CD4-positive, alpha-beta T cell (primary cell): ENCODE data around the gene CLK3. TPM values are rescaled to one million over a fixed set of nuclear protein-coding genes. Genes with fewer than 3 reads are reported as not detected.

Experiments
- ATAC-seq: fragments of 200-7000 bp; cut with Tn5 transposase; one replicate; pipeline ENCODE4 v1.10.0; 2022; ENCODE audit warnings: mild to moderate bottlenecking; ENCODE audit not compliant: poor library complexity
- CTCF ChIA-PET: fragments of 350-600 bp; sonication (Branson Sonifier 250); formaldehyde crosslinking; loops from one replicate; lab custom pipeline; 2021; ENCODE audit warnings: antibody characterized with exemption, inconsistent platforms; lab: Charles Lee
- POLR2A ChIA-PET: fragments of 350-600 bp; sonication (Branson Sonifier 250); formaldehyde crosslinking; loops from one replicate; lab custom pipeline; 2021; ENCODE audit warnings: antibody characterized with exemption, inconsistent platforms; lab: Charles Lee
- DNase-seq, 14 experiments: peaks; one replicate each; pipeline ENCODE4 v3.0.0-alpha.2; 2013 to 2020; ENCODE audit warnings: mixed read lengths in 2 of 14
- H3K27ac ChIP-seq, 2 donors: one replicate each; pipeline versions ENCODE4 v1.5.1 to v1.7.0; 2013; ENCODE audit warnings: low read length in 2 of 2, low read depth in 1 of 2, mild to moderate bottlenecking in 1 of 2
- H3K27me3 ChIP-seq, 2 experiments: 1 replicate in 1 of 2; 2 replicates in 1 of 2; pipeline versions ENCODE4 v1.6.1 to v1.7.0; 2013; ENCODE audit warnings: low read length in 2 of 2, control low read depth in 1 of 2, mild to moderate bottlenecking in 1 of 2, moderate library complexity in 1 of 2; ENCODE audit not compliant: insufficient read depth in 2 of 2, control insufficient read depth in 1 of 2
- H3K36me3 ChIP-seq: one replicate; pipeline ENCODE4 v1.6.1; 2013; ENCODE audit warnings: low read length, control low read depth; ENCODE audit not compliant: insufficient read depth
- H3K4me1 ChIP-seq: one replicate; pipeline ENCODE4 v1.6.1; 2013; ENCODE audit warnings: low read length, control low read depth; ENCODE audit not compliant: insufficient read depth
- H3K4me3 ChIP-seq: one replicate; pipeline ENCODE4 v1.5.1; 2013; ENCODE audit warnings: mild to moderate bottlenecking, low read length, moderate library complexity
- H3K9me3 ChIP-seq, 2 experiments: 1 replicate in 1 of 2; 2 replicates in 1 of 2; pipeline versions ENCODE4 v1.6.1 to v1.7.0; 2013; ENCODE audit warnings: low read length in 2 of 2, mild to moderate bottlenecking in 2 of 2, control low read depth in 1 of 2, moderate library complexity in 1 of 2; ENCODE audit not compliant: control insufficient read depth in 1 of 2, insufficient read depth in 1 of 2
- H3K27ac Mint-ChIP-seq: one replicate; pipeline ENCODE4 v1.8.0; 2020; ENCODE audit warnings: mixed read lengths
- H3K27me3 Mint-ChIP-seq: one replicate; pipeline ENCODE4 v1.8.0; 2021; ENCODE audit warnings: mixed read lengths
- H3K36me3 Mint-ChIP-seq: one replicate; pipeline ENCODE4 v1.8.0; 2021; ENCODE audit warnings: low read depth, mixed read lengths
- H3K4me1 Mint-ChIP-seq: one replicate; pipeline ENCODE4 v1.8.0; 2021; ENCODE audit warnings: low read depth, mixed read lengths
- H3K4me3 Mint-ChIP-seq: one replicate; pipeline ENCODE4 v1.8.0; 2020; ENCODE audit warnings: mild to moderate bottlenecking, mixed read lengths
- H3K9me3 Mint-ChIP-seq: one replicate; pipeline ENCODE4 v1.8.0; 2020; ENCODE audit warnings: mixed read lengths
- CTCF ChIP-seq: fragments of 200-600 bp; IDR thresholded peaks from one replicate; pipeline ENCODE4 v1.8.0; 2022; ENCODE audit warnings: antibody characterized with exemption, mild to moderate bottlenecking
- intact Hi-C, 2 experiments: fragments of 100-400 bp; cut with DNase I in 1 of 2; cut with micrococcal nuclease in 1 of 2; formaldehyde crosslinking; loops; one replicate each; pipeline versions ENCODE4 v1.15.1 to v1.9.0; 2023 to 2025; cut with DNase I, micrococcal nuclease
- total RNA-seq, 174 experiments: library from RNA in 2 of 174; stranded (reverse) in 2 of 174; gene quantifications; one replicate each; pipeline ENCODE4 v1.2.3 and lab custom pipeline; 2021 to 2026

CLK3 gene
- total RNA-seq, 2 experiments from 2014 or later, result 275 to 293 TPM

GRCh38 chr15:74598126-74598842, 17.4 kb upstream of the CLK3 start:
- DNase-seq, result peak; percentile 67 to 91 (median 82)
- peak overlapping the region; percentile 65 for H3K4me3 ChIP-seq
- TF ChIP-seq CTCF, result no peak
- peaks cover 32% of the 10 kb centered on the region for H3K36me3 Mint-ChIP-seq
- H3K9me3 ChIP-seq, result no peaks in the 10 kb centered on the region
- intact Hi-C loops, result loop anchor here (1.0 to 2.0 kb wide), 3 partner anchors 15 to 137 kb away; partner anchors contain the start of gene UBL7 (in 1 of the 2)
- H3K4me1 ChIP-seq, result peaks cover 19% of the 10 kb centered on the region
- peak; percentile 97 for ATAC-seq
- peaks cover 15% of the 10 kb centered on the region for H3K36me3 ChIP-seq
- no peaks in the 10 kb centered on the region for H3K9me3 Mint-ChIP-seq
- POLR2A ChIA-PET, result interaction anchor here (0.6 to 2.9 kb wide), 7 partner anchors 14 to 58 kb away, joined by 3 to 44 read pairs (median 4); partner anchors contain the start of gene CLK3
- H3K27me3 ChIP-seq, result no peaks in the 10 kb centered on the region
- H3K4me1 Mint-ChIP-seq, result peaks cover 20% of the 10 kb centered on the region
- peak overlapping the region; percentile 94 for H3K27ac Mint-ChIP-seq
- CTCF ChIA-PET, result interaction anchor here (0.8 to 1.2 kb wide), 3 partner anchors 16 to 194 kb away, joined by 3 read pairs; no protein-coding TSS in a partner anchor
- no peaks in the 10 kb centered on the region for H3K27me3 Mint-ChIP-seq
- H3K27ac ChIP-seq, result peak overlapping the region; percentile 66 to 76
- peak overlapping the region; percentile 99 for H3K4me3 Mint-ChIP-seq

GRCh38 chr15:74599156-74599555, 16.5 kb upstream of the CLK3 start:
- H3K4me3 Mint-ChIP-seq, result peak overlapping the region; percentile 99
- H3K4me1 Mint-ChIP-seq, result peaks cover 20% of the 10 kb centered on the region
- DNase-seq (no peak), ATAC-seq (no peak)
- peaks cover 26% of the 10 kb centered on the region for H3K36me3 Mint-ChIP-seq
- ChIA-PET CTCF (interaction anchor here (1.2 kb wide), 1 partner anchor 22 kb away, joined by 3 read pairs; no protein-coding TSS in a partner anchor), POLR2A (interaction anchor here (1.0 to 2.9 kb wide), 5 partner anchors 13 to 59 kb away, joined by 3 to 44 read pairs (median 7); partner anchors contain the start of gene CLK3)
- Histone ChIP-seq H3K27ac (peak overlapping the region; percentile 66 to 76), H3K4me1 (peaks cover 19% of the 10 kb centered on the region), H3K36me3 (peaks cover 8% of the 10 kb centered on the region), H3K27me3 (no peaks in the 10 kb centered on the region), H3K4me3 (peak overlapping the region; percentile 65), H3K9me3 (no peaks in the 10 kb centered on the region)
- no peak for TF ChIP-seq CTCF
- H3K27ac Mint-ChIP-seq, result peak overlapping the region; percentile 94
- intact Hi-C loops, result loop anchor here (2.0 kb wide), 2 partner anchors 14 to 56 kb away; no protein-coding TSS in a partner anchor
- H3K27me3 Mint-ChIP-seq, result no peaks in the 10 kb centered on the region
- no peaks in the 10 kb centered on the region for H3K9me3 Mint-ChIP-seq

- ATAC-seq, result no peak
- POLR2A ChIA-PET, result no interaction called here
These were observed 12.4 kb upstream of the CLK3 start for GRCh38 chr15:74603026-74603788.

More at GRCh38 chr15:74603026-74603788, 12.4 kb upstream of the CLK3 start:
- Histone ChIP-seq H3K27me3 (no peaks in the 10 kb centered on the region), H3K9me3 (no peaks in the 10 kb centered on the region), H3K4me3 (no peak overlapping the region), H3K27ac (no peak overlapping the region), H3K36me3 (no peaks in the 10 kb centered on the region), H3K4me1 (peaks cover 15% of the 10 kb centered on the region)
- no peaks in the 10 kb centered on the region for H3K27me3 Mint-ChIP-seq
- intact Hi-C loops, result no loop called here
- H3K4me3 Mint-ChIP-seq, result no peak overlapping the region
- no peak overlapping the region for H3K27ac Mint-ChIP-seq
- no peaks in the 10 kb centered on the region for H3K9me3 Mint-ChIP-seq
- peaks cover 14% of the 10 kb centered on the region for H3K4me1 Mint-ChIP-seq
- peaks cover 5% of the 10 kb centered on the region for H3K36me3 Mint-ChIP-seq
- no peak for TF ChIP-seq CTCF
- CTCF ChIA-PET, result interaction anchor here (1.0 to 1.6 kb wide), 2 partner anchors 11 to 18 kb away, joined by 3 read pairs; no protein-coding TSS in a partner anchor
- no peak for DNase-seq
